ENCODE measurements around the gene ADPRHL1.

GRCh38 chr13:113412440-113412839, 40.8 kb downstream of the ADPRHL1 start:
- no peak for TF ChIP-seq POLR2A (IDR thresholded peaks at IDR 0.05)
- no peak for TF ChIP-seq CTCF (IDR thresholded peaks at IDR 0.05)

Data from Peyer's patch (tissue), 4 donors.